ENCODE results near the gene RGS10. TPM values are rescaled to one million over a fixed set of nuclear protein-coding genes. Genes with fewer than 3 reads are reported as not detected.

The RGS10 gene
- total RNA-seq, 1 experiment from 2014 or later = 46.0 TPM

DNA sequence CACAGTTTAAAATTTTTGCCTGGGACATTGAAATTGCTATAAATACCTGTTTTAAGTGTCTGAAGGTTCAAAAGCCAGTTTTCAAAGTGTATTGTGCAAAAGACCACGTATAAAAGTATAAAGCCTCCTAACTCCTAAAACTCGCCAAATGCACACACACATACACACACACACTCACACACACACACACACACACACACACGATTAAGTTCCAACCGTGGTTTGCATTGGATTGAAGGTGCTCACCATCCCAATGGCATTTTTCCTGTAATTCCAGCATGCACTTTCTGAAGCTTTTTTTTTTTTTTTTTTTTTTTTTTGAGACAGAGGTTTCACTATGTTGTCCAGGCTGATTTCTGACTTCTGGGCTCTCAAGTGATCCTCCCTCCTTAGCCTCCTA lies 2.8 kb upstream of the RGS10 start:
- H3K27me3 ChIP-seq (ENCODE audit: insufficient read depth, low read depth) = no peaks in the 10 kb centered on the region
- BruUV-seq (replicated peaks) = no TSS peak
- H3K27ac ChIP-seq = no peak overlapping the region
- intact Hi-C loops (cut with micrococcal nuclease; ENCODE audit: unreplicated experiment) = no loop called here
- peaks cover 11% of the 10 kb centered on the region for H3K4me1 ChIP-seq (replicated peaks; ENCODE audit: insufficient read depth)
- no peak overlapping the region for H3K4me2 ChIP-seq
- ChIA-PET CTCF (no interaction called here), POLR2A (ENCODE audit: unreplicated experiment) (no interaction called here)
- no peaks in the 10 kb centered on the region for H3K9me2 ChIP-seq (ENCODE audit: insufficient read depth)
- no peak for DNase-seq
- no peak for TF ChIP-seq EZH2 (IDR thresholded peaks at IDR 0.05; ENCODE audit: low read depth)
- TF ChIP-seq, protein P1, sequence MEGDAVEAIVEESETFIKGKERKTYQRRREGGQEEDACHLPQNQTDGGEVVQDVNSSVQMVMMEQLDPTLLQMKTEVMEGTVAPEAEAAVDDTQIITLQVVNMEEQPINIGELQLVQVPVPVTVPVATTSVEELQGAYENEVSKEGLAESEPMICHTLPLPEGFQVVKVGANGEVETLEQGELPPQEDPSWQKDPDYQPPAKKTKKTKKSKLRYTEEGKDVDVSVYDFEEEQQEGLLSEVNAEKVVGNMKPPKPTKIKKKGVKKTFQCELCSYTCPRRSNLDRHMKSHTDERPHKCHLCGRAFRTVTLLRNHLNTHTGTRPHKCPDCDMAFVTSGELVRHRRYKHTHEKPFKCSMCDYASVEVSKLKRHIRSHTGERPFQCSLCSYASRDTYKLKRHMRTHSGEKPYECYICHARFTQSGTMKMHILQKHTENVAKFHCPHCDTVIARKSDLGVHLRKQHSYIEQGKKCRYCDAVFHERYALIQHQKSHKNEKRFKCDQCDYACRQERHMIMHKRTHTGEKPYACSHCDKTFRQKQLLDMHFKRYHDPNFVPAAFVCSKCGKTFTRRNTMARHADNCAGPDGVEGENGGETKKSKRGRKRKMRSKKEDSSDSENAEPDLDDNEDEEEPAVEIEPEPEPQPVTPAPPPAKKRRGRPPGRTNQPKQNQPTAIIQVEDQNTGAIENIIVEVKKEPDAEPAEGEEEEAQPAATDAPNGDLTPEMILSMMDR (conservative IDR thresholded peaks at IDR 0.05) = no peak
- peaks cover 17% of the 10 kb centered on the region for H3K79me2 ChIP-seq (ENCODE audit: low read depth)
- no peaks in the 10 kb centered on the region for H4K20me1 ChIP-seq (ENCODE audit: insufficient read depth)
- no peak overlapping the region for H2AFZ ChIP-seq
- H3K9me3 ChIP-seq (ENCODE audit: insufficient read depth, low read depth) = no peaks in the 10 kb centered on the region
- H3K4me3 ChIP-seq = no peak overlapping the region
- no peaks in the 10 kb centered on the region for H3F3A ChIP-seq (ENCODE audit: insufficient read depth, low read depth)
- H3K36me3 ChIP-seq (ENCODE audit: low read depth) = no peaks in the 10 kb centered on the region

DNA sequence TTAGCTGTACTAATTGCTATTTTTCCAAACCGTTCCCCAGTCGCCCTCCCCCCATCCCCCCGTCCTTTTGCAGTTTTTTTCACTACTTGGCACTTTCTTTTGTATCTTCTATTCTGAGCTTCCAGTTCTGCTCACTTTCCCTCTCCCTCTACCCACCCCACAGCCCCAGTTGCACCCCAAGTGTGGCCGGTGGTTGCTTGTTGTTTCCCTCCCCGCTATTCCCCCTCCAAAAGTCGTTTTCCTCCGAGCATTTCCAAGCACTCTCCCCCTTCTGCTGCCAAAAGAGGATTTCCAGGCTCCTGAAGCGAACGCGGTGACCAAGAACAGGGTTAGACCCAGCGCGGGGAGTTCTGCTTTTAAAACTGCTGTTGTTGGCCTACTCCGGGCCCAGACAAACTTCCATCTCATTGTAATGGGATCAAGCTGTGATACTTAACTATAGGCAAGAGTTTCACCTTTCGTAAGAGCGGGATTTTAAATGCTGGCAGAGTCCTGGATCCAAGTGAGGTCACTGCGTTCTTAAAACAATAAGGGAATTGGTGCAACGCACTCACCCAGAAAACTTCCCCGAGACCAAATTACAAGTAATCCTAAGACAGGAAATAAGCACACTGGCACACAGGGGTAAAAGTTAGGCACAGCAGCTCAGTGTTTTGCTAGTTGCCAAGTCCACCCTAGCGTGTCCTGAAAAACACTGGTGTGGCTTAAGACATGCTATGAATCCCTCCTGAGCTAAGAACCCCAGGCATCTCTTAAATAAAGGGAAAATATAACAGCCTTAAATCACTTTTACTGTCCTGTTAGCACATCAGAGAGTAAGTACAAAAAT lies 1.5 kb upstream of the RGS10 start:
- Histone ChIP-seq H3K9me3 (ENCODE audit: insufficient read depth, low read depth) (no peaks in the 10 kb centered on the region), H4K20me1 (ENCODE audit: insufficient read depth) (no peaks in the 10 kb centered on the region), H3K27ac (no peak overlapping the region), H3F3A (ENCODE audit: insufficient read depth, low read depth) (peaks cover 2% of the 10 kb centered on the region; the same call in 1 of the 2 replicates), H3K4me2 (peak overlapping the region; percentile 87), H3K9me2 (ENCODE audit: insufficient read depth) (no peaks in the 10 kb centered on the region), H3K36me3 (ENCODE audit: low read depth) (no peaks in the 10 kb centered on the region), H3K4me1 (replicated peaks; ENCODE audit: insufficient read depth) (peaks cover 24% of the 10 kb centered on the region), H3K27me3 (ENCODE audit: insufficient read depth, low read depth) (no peaks in the 10 kb centered on the region), H3K4me3 (peak overlapping the region; percentile 77; the same call in 1 of the 2 replicates), H3K79me2 (ENCODE audit: low read depth) (peaks cover 25% of the 10 kb centered on the region), H2AFZ (no peak overlapping the region)
- TF ChIP-seq EZH2 (IDR thresholded peaks at IDR 0.05; ENCODE audit: low read depth) = no peak
- TF ChIP-seq, protein P1 (conservative IDR thresholded peaks at IDR 0.05) = no peak
- ChIA-PET POLR2A (ENCODE audit: unreplicated experiment) (no interaction called here), CTCF (no interaction called here)
- BruUV-seq (replicated peaks) = TSS peak; percentile 70
- intact Hi-C loops (cut with micrococcal nuclease; ENCODE audit: unreplicated experiment) = loop anchor here (2.0 to 5.0 kb wide), 3 partner anchors 99 to 347 kb away; no protein-coding TSS in a partner anchor
- DNase-seq = no peak

- BruUV-seq (replicated peaks) = no TSS peak
- Histone ChIP-seq H2AFZ (peak overlapping the region; percentile 80), H4K20me1 (ENCODE audit: insufficient read depth) (no peaks in the 10 kb centered on the region), H3K27me3 (ENCODE audit: insufficient read depth, low read depth) (no peaks in the 10 kb centered on the region), H3K36me3 (ENCODE audit: low read depth) (no peaks in the 10 kb centered on the region), H3K9me3 (ENCODE audit: insufficient read depth, low read depth) (no peaks in the 10 kb centered on the region), H3K4me2 (peak overlapping the region; percentile 87), H3K9me2 (ENCODE audit: insufficient read depth) (no peaks in the 10 kb centered on the region), H3K79me2 (ENCODE audit: low read depth) (peaks cover 27% of the 10 kb centered on the region), H3K4me3 (peak overlapping the region; percentile 77), H3K27ac (peak overlapping the region; percentile 32), H3K4me1 (replicated peaks; ENCODE audit: insufficient read depth) (peaks cover 31% of the 10 kb centered on the region), H3F3A (ENCODE audit: insufficient read depth, low read depth) (peaks cover 6% of the 10 kb centered on the region; the same call in 1 of the 2 replicates)
- peak; percentile 35 to 44 for DNase-seq
- POLR2A ChIA-PET (ENCODE audit: unreplicated experiment) = interaction anchor here (0.6 to 1.0 kb wide), 3 partner anchors 27 to 400 kb away, joined by 3 to 6 read pairs (median 6); partner anchors contain the start of gene INPP5F
- no peak for TF ChIP-seq EZH2 (IDR thresholded peaks at IDR 0.05; ENCODE audit: low read depth)
- TF ChIP-seq, protein P1 (conservative IDR thresholded peaks at IDR 0.05) = peak; percentile 62
- intact Hi-C loops (cut with micrococcal nuclease; ENCODE audit: unreplicated experiment) = loop anchor here (2.0 to 5.0 kb wide), 3 partner anchors 98 to 346 kb away; no protein-coding TSS in a partner anchor
- CTCF ChIA-PET = interaction anchor here (1.2 kb wide), 1 partner anchor 26 kb away, joined by 3 read pairs; no protein-coding TSS in a partner anchor
Observed at GRCh38 chr10:119542988-119543813, 682 bp upstream of the RGS10 start.
